Esophagus squamous epithelium (tissue), 5 donors: Measurements from ENCODE around the gene BICRAL. TPM values are rescaled to one million over a fixed set of nuclear protein-coding genes. Genes with fewer than 3 reads are reported as not detected.
A peak's percentile ranks its signal among the peaks of the same experiment; 100 is the strongest.

Experiments used
- DNase-seq: peaks from one replicate; lab custom pipeline; 2025; lab: John Stamatoyannopoulos, UW
- H3K27ac ChIP-seq, 4 donors: fragments of 200-600 bp; sonication (generic); one replicate each; pipeline ENCODE4 v1.5.1; 2016 to 2019; ENCODE audit warnings: mild to moderate bottlenecking in 1 of 4
- H3K27me3 ChIP-seq, 4 donors: fragments of 200-600 bp; sonication (generic); 1 replicate in 3 of 4; 2 replicates in 1 of 4; pipeline versions ENCODE4 v1.5.1 to v1.6.0; 2017 to 2021; ENCODE audit warnings: antibody characterized with exemption in 1 of 4
- H3K36me3 ChIP-seq, 3 donors: fragments of 200-600 bp; sonication (generic); one replicate each; pipeline ENCODE4 v1.5.1; 2016 to 2019
- H3K4me1 ChIP-seq, 3 donors: fragments of 200-600 bp; sonication (generic); one replicate each; pipeline ENCODE4 v1.5.1; 2017 to 2019
- H3K4me3 ChIP-seq, 4 donors: fragments of 200-600 bp; sonication (generic); 1 replicate in 3 of 4; 2 replicates in 1 of 4; pipeline ENCODE4 v1.5.1; 2016 to 2019; ENCODE audit warnings: mild to moderate bottlenecking in 2 of 4, moderate library complexity in 1 of 4
- H3K9me3 ChIP-seq, 3 donors: fragments of 200-600 bp; sonication (generic); one replicate each; pipeline ENCODE4 v1.5.1; 2016 to 2019
- POLR2A ChIP-seq, 4 donors: fragments of 450-650 bp; IDR thresholded peaks; one replicate each; pipeline ENCODE4 v1.6.1; 2017; ENCODE audit warnings: antibody characterized with exemption in 4 of 4, mild to moderate bottlenecking in 4 of 4, moderate library complexity in 3 of 4
- WGBS, 2 donors: methylation state at CpG; one replicate each; pipeline ENCODE4 v1.1.5; 2018; 5-methylcytosine and 5-hydroxymethylcytosine counted together
- intact Hi-C: fragments of 100-400 bp; cut with DNase I; formaldehyde crosslinking; loops from one replicate; pipeline ENCODE4 v1.15.0; 2022
- total RNA-seq, 4 donors: library from RNA; depleted of rRNA; stranded (reverse); fragments of >200 nt; gene quantifications; one replicate each; pipeline ENCODE4 v1.1.0, GENCODE V29; 2016
- TF ChIP-seq, protein P1 (sequence below), 6 experiments: fragments of 450-650 bp in 4 of 6; fragments of 200-600 bp in 2 of 6; sonication (generic) in 2 of 6; IDR thresholded peaks; one replicate each; pipeline ENCODE4 v1.5.1; 2016 to 2019; ENCODE audit warnings: antibody characterized with exemption in 6 of 6, mild to moderate bottlenecking in 4 of 6, moderate library complexity in 4 of 6
- donor health status: DM: yes; HTN: yes; CAD: no.

BICRAL gene
- total RNA-seq, 4 donors from 2014 or later: 5.8 to 13.9 (median 8.9) TPM

DNA sequence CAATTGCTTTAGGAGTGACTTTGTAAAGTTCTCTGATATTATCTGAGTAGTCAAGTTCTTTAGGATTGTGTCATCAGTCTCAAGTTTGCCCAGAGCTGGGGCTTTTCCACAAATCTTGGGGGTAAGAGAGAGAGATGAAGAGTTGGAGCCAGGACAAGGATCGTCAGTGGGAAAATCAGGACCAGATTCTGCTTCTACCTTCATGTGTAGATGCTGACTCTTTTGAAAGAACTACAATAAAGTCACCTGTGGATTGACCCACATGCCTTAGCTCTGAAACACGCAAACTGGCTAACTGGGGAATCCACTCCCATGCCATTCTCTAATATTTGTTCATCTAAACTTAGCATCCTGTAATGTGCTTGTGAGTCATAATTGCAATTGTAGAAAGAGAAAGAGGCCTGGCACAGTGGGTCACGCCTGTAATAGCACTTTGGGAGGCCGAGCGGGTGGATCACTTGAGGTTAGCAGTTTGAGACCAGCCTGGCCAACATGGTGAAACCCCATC, 15.6 kb upstream of the BICRAL start:
- Histone ChIP-seq H3K9me3 (no peaks in the 10 kb centered on the region), H3K27me3 (no peaks in the 10 kb centered on the region), H3K27ac (no peak overlapping the region), H3K4me3 (no peak overlapping the region), H3K36me3 (peaks cover 0 to 4% (median 0%) of the 10 kb centered on the region in 3 donors), H3K4me1 (peaks cover 0 to 16% (median 4%) of the 10 kb centered on the region in 3 donors)
- WGBS, 2 donors: 71 to 95% methylated on average over 2 to 5 of the region's 5 CpGs
- DNase-seq: no peak
- intact Hi-C loops: no loop called here
- TF ChIP-seq, protein P1, sequence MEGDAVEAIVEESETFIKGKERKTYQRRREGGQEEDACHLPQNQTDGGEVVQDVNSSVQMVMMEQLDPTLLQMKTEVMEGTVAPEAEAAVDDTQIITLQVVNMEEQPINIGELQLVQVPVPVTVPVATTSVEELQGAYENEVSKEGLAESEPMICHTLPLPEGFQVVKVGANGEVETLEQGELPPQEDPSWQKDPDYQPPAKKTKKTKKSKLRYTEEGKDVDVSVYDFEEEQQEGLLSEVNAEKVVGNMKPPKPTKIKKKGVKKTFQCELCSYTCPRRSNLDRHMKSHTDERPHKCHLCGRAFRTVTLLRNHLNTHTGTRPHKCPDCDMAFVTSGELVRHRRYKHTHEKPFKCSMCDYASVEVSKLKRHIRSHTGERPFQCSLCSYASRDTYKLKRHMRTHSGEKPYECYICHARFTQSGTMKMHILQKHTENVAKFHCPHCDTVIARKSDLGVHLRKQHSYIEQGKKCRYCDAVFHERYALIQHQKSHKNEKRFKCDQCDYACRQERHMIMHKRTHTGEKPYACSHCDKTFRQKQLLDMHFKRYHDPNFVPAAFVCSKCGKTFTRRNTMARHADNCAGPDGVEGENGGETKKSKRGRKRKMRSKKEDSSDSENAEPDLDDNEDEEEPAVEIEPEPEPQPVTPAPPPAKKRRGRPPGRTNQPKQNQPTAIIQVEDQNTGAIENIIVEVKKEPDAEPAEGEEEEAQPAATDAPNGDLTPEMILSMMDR (IDR thresholded peaks at IDR 0.05): no peak
- no peak for TF ChIP-seq POLR2A (IDR thresholded peaks at IDR 0.05)

- peaks cover 0 to 30% (median 4%) of the 10 kb centered on the region in 3 donors for H3K4me1 ChIP-seq
- no peaks in the 10 kb centered on the region for H3K27me3 ChIP-seq
- no peak for TF ChIP-seq POLR2A (IDR thresholded peaks at IDR 0.05)
- TF ChIP-seq, protein P1 (IDR thresholded peaks at IDR 0.05): no peak
- no peaks in the 10 kb centered on the region for H3K36me3 ChIP-seq
- no peak overlapping the region for H3K27ac ChIP-seq
- H3K4me3 ChIP-seq: no peak overlapping the region
- intact Hi-C loops: no loop called here
- H3K9me3 ChIP-seq: no peaks in the 10 kb centered on the region
- 98 to 100% methylated on average over 2 to 3 of the region's 4 CpGs for WGBS, 2 donors
- no peak for DNase-seq
Measured at GRCh38 chr6:42769051-42769450, 12.8 kb upstream of the BICRAL start.

GRCh38 chr6:42769836-42770235, 12.0 kb upstream of the BICRAL start:
- H3K4me1 ChIP-seq: peaks cover 0 to 38% (median 9%) of the 10 kb centered on the region in 3 donors
- TF ChIP-seq POLR2A (IDR thresholded peaks at IDR 0.05): no peak
- TF ChIP-seq, protein P1 (IDR thresholded peaks at IDR 0.05): no peak
- no peaks in the 10 kb centered on the region for H3K27me3 ChIP-seq
- H3K36me3 ChIP-seq: no peaks in the 10 kb centered on the region
- no peak for DNase-seq
- WGBS, 2 donors: 92 to 94% methylated on average over 2 of the region's 2 CpGs
- no peaks in the 10 kb centered on the region for H3K9me3 ChIP-seq
- intact Hi-C loops: no loop called here
- no peak overlapping the region for H3K27ac ChIP-seq
- no peak overlapping the region for H3K4me3 ChIP-seq

DNA sequence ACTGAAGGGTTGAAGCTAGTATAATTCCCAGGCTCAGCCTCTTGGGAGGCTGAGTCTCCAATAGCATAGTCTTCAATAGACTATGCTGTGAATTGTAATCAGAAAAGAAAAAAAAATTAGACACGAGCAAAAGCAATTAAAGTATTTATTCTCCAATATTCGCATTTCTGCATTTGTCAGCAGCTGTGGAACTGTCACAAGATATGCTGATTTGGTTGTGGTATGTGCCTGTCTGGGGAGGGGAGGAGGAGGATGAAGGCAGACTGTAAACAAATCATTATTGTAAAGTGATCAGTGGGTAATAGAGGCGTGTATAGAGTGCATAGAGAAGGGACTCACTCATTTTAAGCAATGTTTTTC, 10.1 kb upstream of the BICRAL start:
- Histone ChIP-seq H3K27me3 (no peaks in the 10 kb centered on the region), H3K4me3 (peak overlapping the region in 1 of 4 donors; percentile 47), H3K27ac (peak overlapping the region in 3 of 4 donors; percentile 5 to 65 (median 20)), H3K9me3 (no peaks in the 10 kb centered on the region), H3K4me1 (peaks cover 0 to 45% (median 12%) of the 10 kb centered on the region in 3 donors), H3K36me3 (no peaks in the 10 kb centered on the region)
- no peak for TF ChIP-seq POLR2A (IDR thresholded peaks at IDR 0.05)
- intact Hi-C loops: no loop called here
- DNase-seq: no peak
- 52 to 65% methylated on average over 3 of the region's 3 CpGs for WGBS, 2 donors

DNA sequence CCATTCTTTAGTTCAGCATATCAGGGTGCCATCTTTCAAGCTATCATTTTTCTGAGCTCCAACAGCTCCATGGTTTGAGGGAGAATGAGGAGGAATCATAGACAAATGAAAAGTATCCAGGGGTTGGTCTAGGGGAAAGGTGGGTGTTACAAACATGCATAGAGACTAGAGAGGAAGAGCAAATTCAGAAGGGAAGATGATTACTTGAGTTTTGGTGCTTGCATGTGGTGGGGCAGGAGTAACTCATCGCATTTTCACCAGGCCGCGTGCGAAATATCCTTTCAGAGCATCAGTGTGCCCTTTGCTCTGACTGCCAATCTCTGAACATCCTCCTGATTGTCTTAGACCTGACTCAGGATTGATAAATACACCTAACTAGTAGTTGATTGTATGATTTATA, 7.7 kb upstream of the BICRAL start:
- H3K9me3 ChIP-seq: no peaks in the 10 kb centered on the region
- DNase-seq: no peak
- no peaks in the 10 kb centered on the region for H3K36me3 ChIP-seq
- no peaks in the 10 kb centered on the region for H3K27me3 ChIP-seq
- TF ChIP-seq POLR2A (IDR thresholded peaks at IDR 0.05): no peak
- TF ChIP-seq, protein P1 (IDR thresholded peaks at IDR 0.05): no peak
- H3K4me1 ChIP-seq: peaks cover 0 to 65% (median 12%) of the 10 kb centered on the region in 3 donors
- 83 to 97% methylated on average over 4 of the region's 4 CpGs for WGBS, 2 donors
- intact Hi-C loops: no loop called here
- H3K4me3 ChIP-seq: no peak overlapping the region
- peak overlapping the region; percentile 43 to 74 (median 58) for H3K27ac ChIP-seq
